Activated CD8-positive, alpha-beta memory T cell treated with anti-CD3 and anti-CD28 coated beads for 4 hours (primary cell): ENCODE measurements around the gene ZNF385C.
"Not testable (repeated sequence)": the region's sequence is repeated elsewhere in the genome, so short reads cannot be mapped to it uniquely, and the experiment has no call there.

ENCODE experiments used
- DNase-seq, 2 donors: peaks; one replicate each; pipeline ENCODE4 v3.0.0-alpha.2; 2020; ENCODE audit warnings: low read depth in 2 of 2

The ZNF385C gene

DNA sequence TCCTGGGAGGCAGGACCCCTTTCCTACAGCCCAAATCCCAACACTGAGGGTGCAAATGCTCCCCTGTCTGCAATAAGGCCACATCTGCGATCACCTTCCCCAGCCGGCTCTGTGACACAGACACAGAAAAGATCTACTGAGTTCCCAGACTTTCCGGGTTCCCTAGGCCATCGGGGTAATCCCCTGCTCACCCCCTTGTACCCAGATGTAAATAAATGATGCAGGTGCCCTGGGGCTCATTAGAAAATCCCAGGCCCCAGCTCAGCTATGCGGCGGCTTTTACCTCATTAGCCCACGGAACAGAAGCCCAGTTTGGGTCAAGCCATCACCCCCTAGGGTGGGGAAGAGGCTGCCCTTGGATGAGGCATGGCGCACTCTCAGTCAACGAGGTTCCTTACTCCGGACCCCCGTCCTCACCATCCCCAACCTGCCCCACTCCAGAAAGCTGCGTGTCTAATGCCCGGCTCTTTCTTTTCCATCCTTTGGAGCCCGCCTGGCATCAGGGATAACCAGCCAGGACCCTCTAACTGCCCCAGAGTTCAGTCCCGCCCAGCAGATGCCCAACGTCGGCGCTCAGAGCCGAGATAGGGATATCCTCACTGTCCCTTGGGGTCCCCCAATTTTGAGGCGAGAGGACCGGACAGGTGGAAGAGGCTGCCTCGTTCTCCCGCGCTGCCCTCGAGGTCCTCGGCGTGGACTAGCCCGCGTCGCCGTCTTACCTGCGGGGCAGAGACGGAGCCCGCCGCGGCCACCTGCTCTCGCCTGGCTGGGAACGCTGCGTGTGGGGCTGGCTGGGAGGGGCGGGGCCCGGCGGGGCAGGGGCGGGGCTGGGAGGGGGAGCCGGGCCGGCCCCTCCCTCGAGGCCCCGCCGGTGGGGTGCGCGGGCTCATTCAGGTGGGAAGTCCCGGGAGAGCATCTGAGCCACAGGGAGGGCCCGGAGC, at the start of gene ZNF385C:
Gene ZNF385C (minus strand): TSS at position 783 of the 941 bp plus-strand sequence. CDS start 35,417 bp downstream, outside the sequence.
- peak in 1 of 2 donors; percentile 9 for DNase-seq

- DNase-seq: no peak
Observed at GRCh38 chr17:42146911-42147607, 48.8 kb upstream of the ZNF385C start.

DNA sequence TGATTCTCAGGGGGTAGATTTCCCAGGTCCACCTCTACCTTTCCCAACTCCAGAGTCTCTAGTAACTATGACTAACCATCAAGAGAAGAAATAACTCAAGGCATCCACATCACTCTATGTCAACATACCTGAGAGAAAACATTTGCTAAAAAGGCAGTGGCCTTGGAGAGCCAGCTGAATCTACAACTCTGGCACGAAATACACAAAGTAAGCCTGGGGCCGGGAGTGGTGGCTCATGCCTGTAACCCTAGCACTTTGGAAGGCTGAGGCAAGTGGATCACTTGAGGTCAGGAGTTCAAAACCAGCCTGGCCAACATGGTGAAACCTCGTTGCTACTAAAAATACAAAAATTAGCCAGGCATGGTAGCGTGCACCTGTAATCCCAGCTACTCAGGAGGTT, 44.9 kb upstream of the ZNF385C start:
- DNase-seq: not testable (repeated sequence)

GRCh38 chr17:42142371-42142896, 44.2 kb upstream of the ZNF385C start:
- no peak for DNase-seq

DNA sequence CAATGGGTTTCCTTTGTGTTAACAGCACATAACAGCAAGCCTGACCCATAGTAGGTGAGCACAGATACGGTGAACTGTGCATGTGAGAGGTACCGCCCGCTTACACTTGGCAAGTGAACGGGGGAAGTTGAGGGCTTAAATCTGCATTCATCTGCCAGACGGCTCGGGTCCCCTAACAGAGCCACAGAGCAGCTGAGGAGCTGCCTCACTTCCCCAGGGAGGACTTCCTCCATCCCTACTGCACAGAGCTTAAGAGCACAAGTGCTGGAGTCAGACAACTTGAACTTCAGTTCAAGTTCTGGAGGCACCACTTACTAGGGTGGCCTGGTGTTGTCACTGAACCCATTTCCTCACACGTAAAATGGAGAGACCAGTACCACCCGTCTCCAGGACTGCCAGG, 43.1 kb upstream of the ZNF385C start:
- DNase-seq: no peak

DNA sequence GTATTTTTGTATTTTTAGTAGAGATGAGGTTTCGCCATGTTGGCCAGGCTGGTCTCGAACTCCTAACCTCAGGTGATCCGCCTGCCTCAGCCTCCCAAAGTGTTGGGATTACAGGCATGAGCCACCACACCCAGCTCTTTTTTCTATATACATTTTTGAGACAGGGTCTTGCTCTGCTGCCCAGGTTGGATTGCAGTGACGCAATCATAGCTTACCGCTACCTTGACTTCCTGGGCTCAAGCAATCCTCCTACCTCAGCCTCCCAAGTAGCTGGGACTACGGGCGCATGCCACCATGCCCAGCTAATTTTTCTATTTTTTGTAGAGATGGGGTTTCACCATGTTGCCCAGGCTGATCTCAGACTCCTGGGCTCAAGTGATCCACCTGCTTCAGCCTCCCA, 42.4 kb upstream of the ZNF385C start:
- DNase-seq: not testable (repeated sequence)

- no peak for DNase-seq
Observed at GRCh38 chr17:42138749-42139492, 40.6 kb upstream of the ZNF385C start.

DNA sequence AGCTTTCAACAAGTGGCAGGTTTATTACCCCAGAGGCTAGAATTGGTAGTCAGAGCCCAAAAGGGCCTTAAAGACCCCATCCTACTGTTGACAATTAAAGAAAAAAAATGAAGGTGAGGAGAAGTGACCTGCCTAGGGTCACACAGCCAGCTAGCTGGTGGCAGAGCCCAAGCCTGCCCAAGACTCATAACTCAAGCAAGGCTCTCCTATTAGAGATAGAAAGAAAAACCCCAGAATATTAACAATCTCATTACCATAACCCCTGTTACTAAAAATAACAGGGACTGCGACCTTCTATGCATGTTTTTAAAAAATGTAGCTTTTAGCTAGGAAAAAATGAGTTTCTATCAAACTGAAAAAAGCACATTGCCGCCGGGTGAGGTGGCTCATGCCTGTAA, 38.4 kb upstream of the ZNF385C start:
- DNase-seq: no peak

GRCh38 chr17:42135664-42136653, 37.7 kb upstream of the ZNF385C start:
- DNase-seq: no peak

GRCh38 chr17:42135151-42135550, 36.9 kb upstream of the ZNF385C start:
- DNase-seq: no peak

DNA sequence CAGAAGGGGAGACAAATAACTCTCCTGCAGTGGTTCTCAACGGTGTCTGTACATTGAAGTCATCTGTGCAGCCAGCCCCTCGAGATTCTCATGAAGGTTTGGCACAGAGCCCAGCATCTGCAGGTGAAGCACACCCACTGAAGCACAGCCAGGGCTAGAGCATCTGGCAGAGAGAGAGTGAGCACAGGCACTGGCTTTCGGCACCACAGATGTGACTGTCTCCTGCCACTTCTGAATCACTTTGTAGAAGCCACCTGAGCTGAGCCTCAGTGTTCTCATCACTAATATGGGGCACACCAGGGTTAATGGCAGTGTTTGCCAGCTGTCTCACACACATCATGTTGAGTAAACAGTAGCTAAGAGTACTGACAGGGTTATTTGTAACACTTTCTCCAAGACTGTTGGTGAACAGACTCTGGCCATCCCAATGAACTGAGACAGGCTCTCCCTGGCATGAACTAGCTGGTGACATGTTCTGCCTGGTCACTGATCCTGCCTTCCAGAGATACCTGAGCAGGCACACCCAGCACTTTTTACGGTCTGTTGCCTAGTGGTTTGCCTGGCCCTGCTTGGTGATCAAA, 35.3 kb upstream of the ZNF385C start:
- DNase-seq: no peak

DNA sequence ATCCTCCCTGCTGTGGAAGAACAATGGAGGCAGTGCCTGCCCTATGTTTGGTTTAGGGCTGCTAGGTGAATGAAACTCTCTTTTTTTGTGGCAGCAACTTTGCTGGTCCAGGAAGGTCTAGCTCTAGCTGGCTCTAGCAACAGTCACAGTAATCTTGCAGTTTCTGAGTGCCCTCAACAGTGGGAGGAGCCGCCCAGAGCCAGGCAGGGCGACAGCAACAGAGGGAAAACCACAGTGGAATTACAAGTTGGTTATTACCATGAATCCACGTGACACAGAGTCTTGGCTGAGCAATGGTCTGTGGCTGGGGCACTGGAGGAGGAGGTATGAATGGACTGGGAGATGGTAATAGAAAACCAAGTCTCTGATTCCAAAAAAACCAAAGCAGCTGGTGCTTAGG, 34.7 kb upstream of the ZNF385C start:
- no peak for DNase-seq

DNA sequence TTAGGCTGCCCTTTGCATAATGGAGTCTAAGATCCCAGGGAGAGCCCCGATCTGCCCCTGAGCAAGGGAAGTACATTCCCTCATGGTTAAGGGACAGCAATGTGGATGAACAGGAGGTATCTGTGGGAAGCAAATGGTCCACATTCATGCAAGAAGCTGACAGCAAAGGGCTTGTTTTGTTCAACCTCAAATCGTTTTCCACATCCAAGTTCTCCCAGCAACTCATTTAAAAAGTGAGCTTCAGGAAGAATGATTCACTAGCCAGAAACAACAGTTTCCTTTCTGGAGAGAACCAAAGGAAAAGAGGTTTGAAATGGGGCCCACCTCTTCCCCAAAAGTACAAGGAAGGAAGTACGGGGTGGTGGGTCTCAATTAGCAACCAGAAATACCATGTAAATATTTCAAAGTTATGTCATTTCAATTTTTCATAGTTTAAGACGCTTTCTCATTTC, 33.7 kb upstream of the ZNF385C start:
- DNase-seq: no peak

DNA sequence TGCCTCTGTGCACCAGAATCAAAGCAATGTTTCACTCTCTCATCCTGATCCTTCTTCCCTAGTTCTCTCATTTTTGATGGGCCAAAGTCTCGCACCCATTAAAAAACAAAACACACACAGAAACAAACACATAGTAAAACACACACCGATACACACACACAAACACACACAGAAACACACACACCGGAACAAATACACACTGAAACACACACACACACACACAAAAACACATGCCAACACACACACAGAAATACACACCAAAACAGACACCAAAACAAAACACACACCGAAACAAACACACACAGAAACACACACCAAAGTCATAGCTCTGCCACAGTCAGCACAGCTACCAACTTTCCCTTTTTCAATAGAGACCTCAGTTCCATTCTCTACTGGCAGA, 33.0 kb upstream of the ZNF385C start:
- DNase-seq: no peak

DNA sequence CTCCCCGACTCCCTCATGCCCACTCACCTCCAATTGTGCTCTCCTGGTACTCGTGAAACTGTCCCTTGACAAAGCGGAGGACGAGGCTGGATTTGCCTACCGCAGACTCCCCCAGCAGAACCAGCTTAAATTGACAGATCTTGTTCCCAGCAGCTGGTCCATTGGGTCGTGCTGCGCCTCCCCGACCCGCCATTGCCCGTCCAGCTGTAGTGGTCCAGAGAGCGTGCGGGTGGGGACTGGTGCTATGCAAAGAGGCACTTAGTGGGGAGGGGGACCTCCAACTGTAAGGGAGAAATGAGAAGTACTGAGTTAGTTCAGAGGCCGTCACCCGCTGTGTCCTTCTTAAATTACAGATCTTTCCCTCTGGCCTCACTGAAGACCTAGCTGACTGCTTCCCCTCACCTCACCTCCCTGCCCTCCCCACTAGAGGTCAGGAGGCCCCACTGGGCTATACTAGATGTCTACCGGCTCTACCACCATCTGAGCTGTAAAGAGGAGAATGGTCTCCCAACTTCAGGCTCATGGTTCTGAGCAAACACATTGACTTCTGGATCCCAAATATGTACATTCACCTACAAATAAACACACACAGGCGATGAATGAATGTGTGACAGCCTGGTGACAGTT, 32.1 kb upstream of the ZNF385C start:
- no peak for DNase-seq

GRCh38 chr17:42129109-42129837, 31.0 kb upstream of the ZNF385C start:
- DNase-seq: no peak

DNA sequence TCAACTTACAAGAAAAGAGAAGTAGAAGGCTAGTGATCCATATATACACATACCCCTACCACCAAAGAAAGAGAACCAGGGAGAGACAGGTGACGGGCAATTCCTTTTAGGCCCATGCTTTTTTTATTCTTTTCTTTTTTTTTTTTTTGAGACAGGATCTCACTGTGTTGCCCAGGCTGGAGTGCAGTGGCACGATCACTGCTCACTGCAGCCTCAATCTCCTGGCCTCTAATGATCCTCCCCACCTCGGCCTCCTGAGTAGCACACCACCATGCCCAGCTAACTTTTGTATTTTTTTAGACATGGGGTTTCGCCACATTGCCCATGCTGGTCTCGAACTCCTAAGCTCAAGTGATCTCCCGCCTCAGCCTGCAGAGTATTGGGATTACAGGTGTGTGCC, 29.1 kb upstream of the ZNF385C start:
- DNase-seq: no peak

GRCh38 chr17:42126836-42127235, 28.6 kb upstream of the ZNF385C start:
- DNase-seq: no peak

GRCh38 chr17:42125565-42125964, 27.3 kb upstream of the ZNF385C start:
- DNase-seq: no peak
